ENCODE data around the gene RNF225. TPM values are rescaled to one million over a fixed set of nuclear protein-coding genes. Genes with fewer than 3 reads are reported as not detected.

The RNF225 gene
- total and polyA plus RNA-seq, 4 donors, result not detected

DNA sequence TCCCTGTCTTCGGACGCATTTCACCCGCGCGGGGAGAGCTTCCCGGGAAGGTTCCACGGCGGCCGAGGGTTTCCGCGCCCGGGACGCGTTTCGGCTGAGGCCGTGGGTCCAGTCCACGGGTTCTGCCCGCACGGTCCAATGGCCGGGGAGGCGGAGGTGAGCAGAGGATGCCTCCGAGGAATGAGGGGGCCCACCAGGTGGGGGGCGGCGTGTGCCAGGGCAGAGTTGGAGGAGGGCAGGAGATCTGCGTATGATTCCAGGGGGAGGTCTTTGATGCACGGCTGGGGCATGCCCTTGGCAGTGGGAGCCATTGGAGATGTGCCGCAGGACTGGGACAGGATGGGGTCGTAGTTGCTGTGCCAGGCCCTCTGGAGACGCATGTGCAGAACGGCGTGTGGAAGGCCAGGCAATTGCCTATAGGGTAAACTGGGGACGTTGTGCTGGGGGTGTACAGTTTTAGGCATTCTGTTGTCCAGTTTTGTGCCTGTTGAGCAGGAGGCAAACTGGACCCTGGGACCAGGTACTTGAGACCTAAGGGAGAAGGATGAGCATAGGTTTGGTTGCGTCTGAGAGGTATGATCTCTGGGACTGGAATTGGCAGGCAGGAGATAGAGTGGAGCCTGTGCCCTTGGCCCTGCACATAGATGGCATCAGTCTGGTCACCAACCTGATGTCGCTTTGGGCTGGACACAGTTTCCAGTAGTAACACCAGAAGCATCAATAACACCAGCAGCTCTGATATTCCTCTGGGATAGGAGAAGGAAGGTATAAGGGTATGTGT is 13.7 kb downstream of the RNF225 start:
- H3K27ac ChIP-seq (ENCODE audit: low read depth in 1 of 2, low read length in 2 of 2), result peak overlapping the region in 1 of 2 donors; percentile 53
- WGBS, 2 donors, result 2 to 3% methylated on average over 34 of the region's 34 CpGs
- intact Hi-C loops (cut with DNase I), result no loop called here
- ATAC-seq (ENCODE audit: low FRiP score) (peak; percentile 15), DNase-seq (peak in 1 of 2 donors; percentile 56)
- no peaks in the 10 kb centered on the region for H3K4me1 ChIP-seq (ENCODE audit: control insufficient read depth in 1 of 2, insufficient read depth in 2 of 2, low read length in 2 of 2)
- H3K36me3 ChIP-seq (ENCODE audit: control insufficient read depth in 1 of 2, insufficient read depth in 2 of 2, low read length in 1 of 2), result no peaks in the 10 kb centered on the region
- H3K4me3 ChIP-seq (ENCODE audit: low read length in 2 of 2), result peak overlapping the region; percentile 79 to 80
- H3K27me3 ChIP-seq (ENCODE audit: control insufficient read depth in 1 of 2, insufficient read depth in 2 of 2, low read length in 1 of 2), result no peaks in the 10 kb centered on the region
- H3K9me3 ChIP-seq (ENCODE audit: control insufficient read depth, low read length), result no peaks in the 10 kb centered on the region

DNA sequence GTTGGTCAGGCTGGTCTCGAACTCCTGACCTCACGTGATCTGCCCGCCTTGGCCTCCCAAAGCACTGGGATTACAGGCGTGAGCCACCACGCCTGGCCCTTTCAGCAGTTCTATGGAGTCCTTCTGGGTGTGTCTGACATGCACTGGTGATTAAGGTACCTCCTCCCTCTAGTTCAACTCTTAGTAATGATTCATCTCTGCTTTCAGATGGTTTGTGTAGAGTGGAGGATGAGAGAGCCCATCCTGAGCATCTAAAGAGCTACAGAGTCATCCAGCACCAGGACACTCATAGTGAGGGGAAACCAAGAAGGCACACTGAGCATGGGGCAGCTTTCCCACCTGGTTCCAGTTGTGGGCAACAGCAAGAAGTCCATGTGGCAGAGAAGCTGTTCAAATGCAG is 21.1 kb downstream of the RNF225 start:
- no peak overlapping the region for H3K27ac ChIP-seq (ENCODE audit: low read depth in 1 of 2, low read length in 2 of 2)
- no peaks in the 10 kb centered on the region for H3K4me1 ChIP-seq (ENCODE audit: control insufficient read depth in 1 of 2, insufficient read depth in 2 of 2, low read length in 2 of 2)
- no peak overlapping the region for H3K4me3 ChIP-seq (ENCODE audit: low read length in 2 of 2)
- no peaks in the 10 kb centered on the region for H3K27me3 ChIP-seq (ENCODE audit: control insufficient read depth in 1 of 2, insufficient read depth in 2 of 2, low read length in 1 of 2)
- peaks cover 4% of the 10 kb centered on the region for H3K9me3 ChIP-seq (ENCODE audit: control insufficient read depth, low read length)
- peaks cover 14 to 19% of the 10 kb centered on the region in 2 donors for H3K36me3 ChIP-seq (ENCODE audit: control insufficient read depth in 1 of 2, insufficient read depth in 2 of 2, low read length in 1 of 2)
- intact Hi-C loops (cut with DNase I), result no loop called here
- DNase-seq (no peak), ATAC-seq (ENCODE audit: low FRiP score) (no peak)
- WGBS, 2 donors, result 99% methylated on average over 5 of the region's 5 CpGs

- Histone ChIP-seq H3K4me1 (ENCODE audit: control insufficient read depth in 1 of 2, insufficient read depth in 2 of 2, low read length in 2 of 2) (no peaks in the 10 kb centered on the region), H3K4me3 (ENCODE audit: low read length in 2 of 2) (no peak overlapping the region), H3K36me3 (ENCODE audit: control insufficient read depth in 1 of 2, insufficient read depth in 2 of 2, low read length in 1 of 2) (peaks cover 14 to 19% of the 10 kb centered on the region in 2 donors), H3K9me3 (ENCODE audit: control insufficient read depth, low read length) (peaks cover 4% of the 10 kb centered on the region), H3K27ac (ENCODE audit: low read depth in 1 of 2, low read length in 2 of 2) (no peak overlapping the region), H3K27me3 (ENCODE audit: control insufficient read depth in 1 of 2, insufficient read depth in 2 of 2, low read length in 1 of 2) (no peaks in the 10 kb centered on the region)
- intact Hi-C loops (cut with DNase I), result no loop called here
- ATAC-seq (ENCODE audit: low FRiP score), result no peak
- DNase-seq, result no peak
- WGBS, 2 donors, result 97% methylated on average over 7 of the region's 7 CpGs
Observed at GRCh38 chr19:58417071-58417470, 21.6 kb downstream of the RNF225 start.

- 60 to 93% methylated on average over 1 of the region's 1 CpG for WGBS, 2 donors
- Histone ChIP-seq H3K36me3 (ENCODE audit: control insufficient read depth in 1 of 2, insufficient read depth in 2 of 2, low read length in 1 of 2) (peaks cover 0 to 3% of the 10 kb centered on the region in 2 donors), H3K27ac (ENCODE audit: low read depth in 1 of 2, low read length in 2 of 2) (no peak overlapping the region), H3K4me3 (ENCODE audit: low read length in 2 of 2) (no peak overlapping the region), H3K27me3 (ENCODE audit: control insufficient read depth in 1 of 2, insufficient read depth in 2 of 2, low read length in 1 of 2) (no peaks in the 10 kb centered on the region), H3K4me1 (ENCODE audit: control insufficient read depth in 1 of 2, insufficient read depth in 2 of 2, low read length in 2 of 2) (no peaks in the 10 kb centered on the region), H3K9me3 (ENCODE audit: control insufficient read depth, low read length) (peaks cover 51% of the 10 kb centered on the region)
- DNase-seq (no peak), ATAC-seq (ENCODE audit: low FRiP score) (no peak)
- intact Hi-C loops (cut with DNase I), result no loop called here
Observed at GRCh38 chr19:58428617-58429016, 33.2 kb downstream of the RNF225 start.

DNA sequence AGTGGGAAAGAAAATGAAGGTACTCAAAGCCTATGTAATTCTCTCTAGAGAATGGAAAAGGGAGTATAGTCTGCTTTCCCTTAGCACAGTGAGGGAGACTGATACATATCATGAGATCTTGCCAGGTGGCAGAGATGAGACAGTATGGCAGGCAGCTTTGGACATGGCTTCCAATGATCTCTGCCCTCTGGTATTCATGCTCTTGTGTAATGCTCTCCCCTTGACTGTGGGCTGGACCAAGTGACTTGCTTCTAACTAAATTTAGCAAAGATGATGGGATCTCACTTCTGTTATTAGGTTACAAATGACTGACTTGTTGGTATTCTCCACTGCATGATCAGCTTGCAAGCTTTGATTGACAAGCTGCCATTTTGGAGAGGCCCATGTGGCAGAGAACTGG is 34.3 kb downstream of the RNF225 start:
- intact Hi-C loops (cut with DNase I), result no loop called here
- no peak overlapping the region for H3K4me3 ChIP-seq (ENCODE audit: low read length in 2 of 2)
- H3K4me1 ChIP-seq (ENCODE audit: control insufficient read depth in 1 of 2, insufficient read depth in 2 of 2, low read length in 2 of 2), result no peaks in the 10 kb centered on the region
- ATAC-seq (ENCODE audit: low FRiP score), result no peak
- H3K36me3 ChIP-seq (ENCODE audit: control insufficient read depth in 1 of 2, insufficient read depth in 2 of 2, low read length in 1 of 2), result peaks cover 4 to 15% of the 10 kb centered on the region in 2 donors
- DNase-seq, result no peak
- no peak overlapping the region for H3K27ac ChIP-seq (ENCODE audit: low read depth in 1 of 2, low read length in 2 of 2)
- no peaks in the 10 kb centered on the region for H3K27me3 ChIP-seq (ENCODE audit: control insufficient read depth in 1 of 2, insufficient read depth in 2 of 2, low read length in 1 of 2)
- H3K9me3 ChIP-seq (ENCODE audit: control insufficient read depth, low read length), result peaks cover 62% of the 10 kb centered on the region

GRCh38 chr19:58434217-58434616 is 38.8 kb downstream of the RNF225 start:
- ATAC-seq (ENCODE audit: low FRiP score) (no peak), DNase-seq (no peak)
- H3K36me3 ChIP-seq (ENCODE audit: control insufficient read depth in 1 of 2, insufficient read depth in 2 of 2, low read length in 1 of 2), result peaks cover 14 to 26% of the 10 kb centered on the region in 2 donors
- intact Hi-C loops (cut with DNase I), result no loop called here
- H3K27me3 ChIP-seq (ENCODE audit: control insufficient read depth in 1 of 2, insufficient read depth in 2 of 2, low read length in 1 of 2), result no peaks in the 10 kb centered on the region
- H3K9me3 ChIP-seq (ENCODE audit: control insufficient read depth, low read length), result peaks cover 64% of the 10 kb centered on the region
- H3K27ac ChIP-seq (ENCODE audit: low read depth in 1 of 2, low read length in 2 of 2), result no peak overlapping the region
- H3K4me3 ChIP-seq (ENCODE audit: low read length in 2 of 2), result no peak overlapping the region
- 95 to 98% methylated on average over 2 of the region's 2 CpGs for WGBS, 2 donors
- H3K4me1 ChIP-seq (ENCODE audit: control insufficient read depth in 1 of 2, insufficient read depth in 2 of 2, low read length in 2 of 2), result no peaks in the 10 kb centered on the region

DNA sequence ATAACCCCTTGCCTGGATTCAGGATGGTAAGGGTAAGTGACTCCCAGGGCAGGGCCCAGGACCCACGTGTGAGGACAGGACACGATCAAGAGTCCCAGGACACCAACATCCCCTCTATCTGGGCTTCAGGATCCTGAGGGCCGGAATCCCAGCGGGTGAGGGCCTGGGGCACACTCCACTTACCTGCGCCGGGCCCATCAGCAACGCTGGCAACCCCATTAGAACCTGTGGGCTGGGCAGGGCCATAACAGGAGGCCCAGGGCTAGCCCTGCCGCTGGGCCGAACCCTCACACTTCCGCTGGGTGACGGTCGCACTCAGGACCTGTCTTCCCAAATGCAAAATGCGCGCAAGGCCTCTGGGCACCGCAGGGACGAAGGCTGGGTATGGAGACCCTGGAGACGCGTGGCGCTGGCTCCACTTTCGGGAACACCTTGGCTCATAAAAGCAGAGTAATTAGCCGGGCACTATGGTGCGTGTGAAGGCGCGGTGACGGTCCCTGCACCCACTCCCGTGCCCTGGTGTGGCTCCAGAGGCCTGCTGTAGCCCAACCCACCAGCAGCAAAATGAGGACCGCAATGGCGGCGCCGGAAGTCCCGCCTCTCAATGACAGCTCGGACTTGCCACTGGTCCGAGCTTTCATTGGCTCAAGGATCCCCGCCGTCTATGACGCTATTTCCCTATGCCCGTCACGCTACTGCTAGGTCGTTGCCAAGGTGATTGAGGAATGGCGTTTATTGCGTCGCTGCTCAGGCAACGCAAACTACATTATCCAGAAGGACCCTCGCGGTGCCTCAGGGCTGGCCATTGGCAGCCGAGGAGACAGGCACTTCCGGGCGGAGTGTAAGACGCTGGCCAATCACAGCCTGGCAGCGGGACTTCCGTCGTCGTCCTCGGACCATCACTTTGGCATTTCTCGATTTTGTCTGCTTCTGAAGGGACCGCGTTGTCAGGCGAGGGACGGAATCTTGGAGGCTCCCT is 44.4 kb downstream of the RNF225 start, which contains the start of gene ZNF132:
TSS of gene ZNF132 (minus strand) at position 578 of the 979 bp plus-strand sequence. CDS start at position 246, 332 bp downstream.
- WGBS, 2 donors, result 7 to 8% methylated on average over 59 of the region's 59 CpGs
- Histone ChIP-seq H3K27me3 (ENCODE audit: control insufficient read depth in 1 of 2, insufficient read depth in 2 of 2, low read length in 1 of 2) (no peaks in the 10 kb centered on the region), H3K4me3 (ENCODE audit: low read length in 2 of 2) (peak within 1 kb of the TSS; percentile 39 to 50), H3K9me3 (ENCODE audit: control insufficient read depth, low read length) (peaks cover 20% of the 10 kb centered on the region), H3K4me1 (ENCODE audit: control insufficient read depth in 1 of 2, insufficient read depth in 2 of 2, low read length in 2 of 2) (no peaks in the 10 kb centered on the region), H3K36me3 (ENCODE audit: control insufficient read depth in 1 of 2, insufficient read depth in 2 of 2, low read length in 1 of 2) (peaks cover 10% of the 10 kb centered on the region in 2 donors), H3K27ac (ENCODE audit: low read depth in 1 of 2, low read length in 2 of 2) (peak within 1 kb of the TSS in 1 of 2 donors; percentile 68)
- ATAC-seq (ENCODE audit: low FRiP score), result peak; percentile 98
- DNase-seq, result peak; percentile 98
- intact Hi-C loops (cut with DNase I), result loop anchor here in 1 of 2 donors (1.0 to 5.0 kb wide), 2 partner anchors 11 to 38 kb away; partner anchors contain the start of gene ZNF324B

GRCh38 chr19:58440556-58440955 is 45.1 kb downstream of the RNF225 start:
- H3K4me1 ChIP-seq (ENCODE audit: control insufficient read depth in 1 of 2, insufficient read depth in 2 of 2, low read length in 2 of 2), result no peaks in the 10 kb centered on the region
- intact Hi-C loops (cut with DNase I), result loop anchor here in 1 of 2 donors (1.0 to 5.0 kb wide), 2 partner anchors 11 to 38 kb away; partner anchors contain the start of gene ZNF324B
- no peaks in the 10 kb centered on the region for H3K27me3 ChIP-seq (ENCODE audit: control insufficient read depth in 1 of 2, insufficient read depth in 2 of 2, low read length in 1 of 2)
- DNase-seq (no peak), ATAC-seq (ENCODE audit: low FRiP score) (peak; percentile 28)
- H3K4me3 ChIP-seq (ENCODE audit: low read length in 2 of 2), result peak overlapping the region; percentile 9 to 50
- no peak overlapping the region for H3K27ac ChIP-seq (ENCODE audit: low read depth in 1 of 2, low read length in 2 of 2)
- peaks cover 5 to 7% of the 10 kb centered on the region in 2 donors for H3K36me3 ChIP-seq (ENCODE audit: control insufficient read depth in 1 of 2, insufficient read depth in 2 of 2, low read length in 1 of 2)
- WGBS, 2 donors, result 10 to 12% methylated on average over 31 of the region's 31 CpGs
- peaks cover 16% of the 10 kb centered on the region for H3K9me3 ChIP-seq (ENCODE audit: control insufficient read depth, low read length)
